CD4-positive, alpha-beta T cell (primary cell): ENCODE results near the gene MRPL21. TPM values are rescaled to one million over a fixed set of nuclear protein-coding genes. Genes with fewer than 3 reads are reported as not detected.

Experiments
- ATAC-seq: fragments of 200-7000 bp; cut with Tn5 transposase; one replicate; pipeline ENCODE4 v1.10.0; 2022; ENCODE audit warnings: mild to moderate bottlenecking; ENCODE audit not compliant: poor library complexity
- CTCF ChIA-PET: fragments of 350-600 bp; sonication (Branson Sonifier 250); formaldehyde crosslinking; loops from one replicate; lab custom pipeline; 2021; ENCODE audit warnings: antibody characterized with exemption, inconsistent platforms; lab: Charles Lee
- POLR2A ChIA-PET: fragments of 350-600 bp; sonication (Branson Sonifier 250); formaldehyde crosslinking; loops from one replicate; lab custom pipeline; 2021; ENCODE audit warnings: antibody characterized with exemption, inconsistent platforms; lab: Charles Lee
- DNase-seq, 14 experiments: peaks; one replicate each; pipeline ENCODE4 v3.0.0-alpha.2; 2013 to 2020; ENCODE audit warnings: mixed read lengths in 2 of 14
- H3K27ac ChIP-seq, 2 donors: one replicate each; pipeline versions ENCODE4 v1.5.1 to v1.7.0; 2013; ENCODE audit warnings: low read length in 2 of 2, low read depth in 1 of 2, mild to moderate bottlenecking in 1 of 2
- H3K27me3 ChIP-seq, 2 experiments: 1 replicate in 1 of 2; 2 replicates in 1 of 2; pipeline versions ENCODE4 v1.6.1 to v1.7.0; 2013; ENCODE audit warnings: low read length in 2 of 2, control low read depth in 1 of 2, mild to moderate bottlenecking in 1 of 2, moderate library complexity in 1 of 2; ENCODE audit not compliant: insufficient read depth in 2 of 2, control insufficient read depth in 1 of 2
- H3K36me3 ChIP-seq: one replicate; pipeline ENCODE4 v1.6.1; 2013; ENCODE audit warnings: low read length, control low read depth; ENCODE audit not compliant: insufficient read depth
- H3K4me1 ChIP-seq: one replicate; pipeline ENCODE4 v1.6.1; 2013; ENCODE audit warnings: low read length, control low read depth; ENCODE audit not compliant: insufficient read depth
- H3K4me3 ChIP-seq: one replicate; pipeline ENCODE4 v1.5.1; 2013; ENCODE audit warnings: mild to moderate bottlenecking, low read length, moderate library complexity
- H3K9me3 ChIP-seq, 2 experiments: 1 replicate in 1 of 2; 2 replicates in 1 of 2; pipeline versions ENCODE4 v1.6.1 to v1.7.0; 2013; ENCODE audit warnings: low read length in 2 of 2, mild to moderate bottlenecking in 2 of 2, control low read depth in 1 of 2, moderate library complexity in 1 of 2; ENCODE audit not compliant: control insufficient read depth in 1 of 2, insufficient read depth in 1 of 2
- H3K27ac Mint-ChIP-seq: one replicate; pipeline ENCODE4 v1.8.0; 2020; ENCODE audit warnings: mixed read lengths
- H3K27me3 Mint-ChIP-seq: one replicate; pipeline ENCODE4 v1.8.0; 2021; ENCODE audit warnings: mixed read lengths
- H3K36me3 Mint-ChIP-seq: one replicate; pipeline ENCODE4 v1.8.0; 2021; ENCODE audit warnings: low read depth, mixed read lengths
- H3K4me1 Mint-ChIP-seq: one replicate; pipeline ENCODE4 v1.8.0; 2021; ENCODE audit warnings: low read depth, mixed read lengths
- H3K4me3 Mint-ChIP-seq: one replicate; pipeline ENCODE4 v1.8.0; 2020; ENCODE audit warnings: mild to moderate bottlenecking, mixed read lengths
- H3K9me3 Mint-ChIP-seq: one replicate; pipeline ENCODE4 v1.8.0; 2020; ENCODE audit warnings: mixed read lengths
- CTCF ChIP-seq: fragments of 200-600 bp; IDR thresholded peaks from one replicate; pipeline ENCODE4 v1.8.0; 2022; ENCODE audit warnings: antibody characterized with exemption, mild to moderate bottlenecking
- intact Hi-C, 2 experiments: fragments of 100-400 bp; cut with DNase I in 1 of 2; cut with micrococcal nuclease in 1 of 2; formaldehyde crosslinking; loops; one replicate each; pipeline versions ENCODE4 v1.15.1 to v1.9.0; 2023 to 2025; cut with DNase I, micrococcal nuclease
- total RNA-seq, 174 experiments: library from RNA in 2 of 174; stranded (reverse) in 2 of 174; gene quantifications; one replicate each; pipeline ENCODE4 v1.2.3 and lab custom pipeline; 2021 to 2026

MRPL21 gene
- total RNA-seq, 2 experiments from 2014 or later: 47.5 to 48.0 TPM

- H3K9me3 Mint-ChIP-seq: no peaks in the 10 kb centered on the region
- no peak for TF ChIP-seq CTCF
- no peak overlapping the region for H3K4me3 Mint-ChIP-seq
- H3K27ac Mint-ChIP-seq: no peak overlapping the region
- Histone ChIP-seq H3K4me1 (no peaks in the 10 kb centered on the region), H3K27ac (no peak overlapping the region), H3K4me3 (no peak overlapping the region), H3K36me3 (peaks cover 79% of the 10 kb centered on the region), H3K9me3 (peaks cover 2 to 6% of the 10 kb centered on the region in 2 experiments), H3K27me3 (no peaks in the 10 kb centered on the region)
- ATAC-seq (no peak), DNase-seq (no peak)
- ChIA-PET POLR2A (no interaction called here), CTCF (no interaction called here)
- peaks cover 70% of the 10 kb centered on the region for H3K36me3 Mint-ChIP-seq
- H3K4me1 Mint-ChIP-seq: no peaks in the 10 kb centered on the region
- intact Hi-C loops: no loop called here
- H3K27me3 Mint-ChIP-seq: no peaks in the 10 kb centered on the region
Observed at GRCh38 chr11:68930991-68931855, 27.6 kb upstream of the MRPL21 start.

DNA sequence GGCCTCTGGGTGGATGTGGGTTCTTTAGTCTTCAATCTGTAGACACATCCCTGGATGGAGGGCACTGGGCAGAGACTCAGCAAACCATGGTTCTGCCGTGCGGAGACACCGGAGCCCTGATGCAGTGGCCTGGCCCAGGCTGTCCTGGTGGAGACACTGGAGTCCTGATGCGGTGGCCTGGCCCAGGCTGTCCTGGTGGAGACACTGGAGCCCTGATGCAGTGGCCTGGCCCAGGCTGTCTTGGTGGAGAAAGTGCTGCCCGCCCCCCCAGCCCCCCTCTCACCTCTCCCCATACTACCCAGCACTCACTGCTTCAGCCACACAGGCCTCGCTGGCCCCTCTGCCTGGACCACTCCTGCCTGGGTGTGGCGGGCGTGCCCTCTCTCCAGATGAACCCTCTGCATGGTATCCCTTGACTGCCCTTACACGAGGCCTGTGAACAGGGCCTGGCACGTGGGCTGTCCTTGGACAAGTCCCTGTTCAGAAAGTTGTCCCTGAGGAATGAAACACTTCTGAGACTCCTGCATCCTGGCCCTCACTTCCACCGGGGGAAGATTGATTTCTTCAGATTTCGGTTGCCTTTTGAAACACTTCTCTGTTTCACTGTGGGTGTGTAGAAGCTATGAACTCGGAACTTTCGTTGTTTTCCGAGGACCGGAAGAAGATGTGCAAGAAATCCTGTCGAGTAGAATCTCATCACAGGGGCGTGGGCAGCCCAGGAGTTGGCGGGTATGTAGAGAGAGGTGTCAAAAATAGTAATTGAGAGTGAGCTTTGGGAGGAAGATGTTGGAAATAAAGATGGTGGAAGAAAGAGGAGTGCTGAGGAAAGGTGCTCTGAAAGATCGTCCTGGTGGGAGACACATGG, 26.3 kb upstream of the MRPL21 start:
- Mint-ChIP-seq H3K36me3 (peaks cover 70% of the 10 kb centered on the region), H3K4me3 (no peak overlapping the region), H3K27me3 (no peaks in the 10 kb centered on the region), H3K27ac (no peak overlapping the region), H3K9me3 (peaks cover 5% of the 10 kb centered on the region), H3K4me1 (no peaks in the 10 kb centered on the region)
- ChIA-PET POLR2A (no interaction called here), CTCF (no interaction called here)
- ATAC-seq (no peak), DNase-seq (no peak)
- TF ChIP-seq CTCF: no peak
- H3K36me3 ChIP-seq: peaks cover 82% of the 10 kb centered on the region
- no peak overlapping the region for H3K4me3 ChIP-seq
- H3K27me3 ChIP-seq: no peaks in the 10 kb centered on the region
- H3K4me1 ChIP-seq: no peaks in the 10 kb centered on the region
- H3K9me3 ChIP-seq: peaks cover 14 to 15% of the 10 kb centered on the region in 2 experiments
- H3K27ac ChIP-seq: no peak overlapping the region
- intact Hi-C loops: no loop called here

GRCh38 chr11:68929135-68929534, 25.5 kb upstream of the MRPL21 start:
- Mint-ChIP-seq H3K36me3 (peaks cover 76% of the 10 kb centered on the region), H3K9me3 (peaks cover 5% of the 10 kb centered on the region), H3K4me3 (no peak overlapping the region), H3K4me1 (no peaks in the 10 kb centered on the region), H3K27ac (no peak overlapping the region), H3K27me3 (no peaks in the 10 kb centered on the region)
- CTCF ChIA-PET: no interaction called here
- no peaks in the 10 kb centered on the region for H3K27me3 ChIP-seq
- no peak for TF ChIP-seq CTCF
- DNase-seq (no peak), ATAC-seq (no peak)
- no peaks in the 10 kb centered on the region for H3K4me1 ChIP-seq
- no peak overlapping the region for H3K27ac ChIP-seq
- H3K9me3 ChIP-seq: peaks cover 22 to 23% of the 10 kb centered on the region in 2 experiments
- peaks cover 83% of the 10 kb centered on the region for H3K36me3 ChIP-seq
- H3K4me3 ChIP-seq: no peak overlapping the region
- intact Hi-C loops: no loop called here
- POLR2A ChIA-PET: no interaction called here
